Erythroblast (primary cell): ENCODE data around the gene RXRG.

Experiments used
- GATA1 ChIP-seq: IDR thresholded peaks from 2 replicates; pipeline ENCODE4 v1.6.1; 2011; ENCODE audit warnings: low read depth, mild to moderate bottlenecking, control low read depth, low read length, moderate library complexity
- POLR2A ChIP-seq: IDR thresholded peaks from 2 replicates; pipeline ENCODE4 v1.6.1; 2011; ENCODE audit warnings: mild to moderate bottlenecking, low read length

- no peak for TF ChIP-seq POLR2A
- no peak for TF ChIP-seq GATA1
These were observed 5.6 kb downstream of the RXRG start for GRCh38 chr1:165439330-165439729.
